GM21515 (cell line): ENCODE measurements around the gene FAM124B.
"Not testable (repeated sequence)": the region's sequence is repeated elsewhere in the genome, so short reads cannot be mapped to it uniquely, and the experiment has no call there.

Experiments used
- ATAC-seq: cut with Tn5 transposase; IDR thresholded peaks from one replicate; pipeline ENCODE4 v1.9.1; 2021; ENCODE audit not compliant: unreplicated experiment

FAM124B gene

GRCh38 chr2:224413381-224413780 is 11.5 kb upstream of the FAM124B start:
- no peak for ATAC-seq

- ATAC-seq = no peak
Measured at GRCh38 chr2:224412141-224413015, 10.5 kb upstream of the FAM124B start.

- ATAC-seq = no peak
Measured at GRCh38 chr2:224410946-224411561, 9.1 kb upstream of the FAM124B start.

DNA sequence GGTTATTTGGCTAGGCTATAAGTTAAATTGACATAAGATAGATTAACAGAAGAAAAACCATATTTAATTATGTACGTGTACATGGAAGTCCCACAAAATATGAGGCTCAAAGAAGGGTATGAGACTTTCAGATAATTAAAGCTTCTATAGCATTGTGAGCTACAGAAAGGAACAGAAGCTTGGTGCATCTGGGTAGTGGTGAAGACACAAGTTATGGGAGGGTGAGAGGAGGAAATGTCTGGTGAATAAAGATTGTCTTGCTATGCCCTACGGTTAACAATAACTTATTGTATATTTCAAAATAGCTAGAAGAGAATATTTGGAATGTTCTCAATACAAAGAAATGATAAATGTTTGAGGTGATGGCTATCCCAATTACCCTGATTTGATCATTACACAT is 6.8 kb upstream of the FAM124B start:
- ATAC-seq = no peak

DNA sequence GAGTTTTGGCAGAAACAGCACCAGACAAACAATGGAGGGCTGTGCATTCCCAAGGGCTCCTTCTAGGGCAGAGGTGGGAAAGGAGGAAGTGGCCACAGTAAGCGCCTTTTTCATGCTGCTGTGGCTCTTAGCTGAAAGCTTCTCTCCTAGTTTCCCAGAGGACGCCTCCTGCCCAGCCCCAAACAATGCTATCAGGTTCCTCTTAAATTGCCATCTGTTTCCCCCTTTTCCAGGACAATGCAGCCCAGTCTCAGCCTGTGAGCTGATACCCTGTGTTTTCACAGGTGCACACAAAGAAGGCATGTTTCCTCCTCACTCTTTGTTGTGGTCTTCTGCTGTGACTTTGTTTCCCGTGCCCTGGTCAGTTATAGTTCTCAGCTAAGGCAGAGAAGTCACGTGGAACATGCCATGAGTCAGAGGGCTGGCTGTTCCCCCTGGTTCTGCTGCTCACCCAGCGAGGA is 5.4 kb upstream of the FAM124B start:
- no peak for ATAC-seq

DNA sequence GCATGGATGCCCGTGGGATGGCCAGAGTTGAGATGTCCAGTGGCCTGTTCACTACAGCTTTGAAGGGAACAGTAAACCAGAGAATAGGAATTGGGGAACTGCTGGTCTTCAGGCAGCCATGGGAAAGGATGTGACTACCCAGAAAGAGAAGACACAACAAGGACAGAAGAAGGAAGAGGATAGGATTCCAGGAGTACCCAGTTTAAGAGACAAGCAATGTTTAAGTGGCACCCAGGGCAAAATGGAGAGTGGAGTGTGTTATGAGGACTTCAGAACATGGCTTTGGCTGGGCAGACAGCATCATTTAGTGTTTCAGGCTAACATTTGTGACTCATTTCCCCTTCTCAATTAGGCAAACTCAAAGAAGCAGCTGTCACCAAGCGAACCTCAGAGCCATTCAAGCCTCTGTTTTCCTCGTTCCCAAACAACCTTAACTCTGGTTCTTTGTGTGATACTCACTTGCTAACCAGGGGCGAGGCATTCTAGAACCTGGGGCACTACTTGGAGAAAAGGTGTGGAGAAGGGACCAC is 4.0 kb upstream of the FAM124B start:
- ATAC-seq = no peak

- ATAC-seq = no peak
Measured at GRCh38 chr2:224405412-224405811, 3.5 kb upstream of the FAM124B start.

GRCh38 chr2:224404796-224405195 is 2.9 kb upstream of the FAM124B start:
- ATAC-seq = no peak

DNA sequence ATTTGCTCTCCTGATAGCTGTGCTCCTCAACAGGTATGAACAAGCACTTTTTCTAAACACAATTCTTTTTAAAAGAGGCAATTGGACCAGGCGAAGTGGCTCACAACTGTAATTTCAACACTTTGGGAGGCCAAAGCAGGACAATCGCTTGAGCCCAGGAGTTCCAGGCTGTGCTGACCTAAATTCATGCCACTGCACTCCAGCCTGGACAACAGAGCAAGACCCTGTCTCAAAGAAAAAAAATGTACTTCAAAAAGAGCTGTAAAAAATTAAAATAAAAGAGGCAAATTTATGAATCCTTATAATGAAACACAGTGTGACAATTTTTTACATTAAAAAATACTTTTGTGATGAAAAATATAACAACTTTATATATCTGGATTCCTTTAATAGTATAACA is 1.8 kb upstream of the FAM124B start:
- ATAC-seq = no peak

DNA sequence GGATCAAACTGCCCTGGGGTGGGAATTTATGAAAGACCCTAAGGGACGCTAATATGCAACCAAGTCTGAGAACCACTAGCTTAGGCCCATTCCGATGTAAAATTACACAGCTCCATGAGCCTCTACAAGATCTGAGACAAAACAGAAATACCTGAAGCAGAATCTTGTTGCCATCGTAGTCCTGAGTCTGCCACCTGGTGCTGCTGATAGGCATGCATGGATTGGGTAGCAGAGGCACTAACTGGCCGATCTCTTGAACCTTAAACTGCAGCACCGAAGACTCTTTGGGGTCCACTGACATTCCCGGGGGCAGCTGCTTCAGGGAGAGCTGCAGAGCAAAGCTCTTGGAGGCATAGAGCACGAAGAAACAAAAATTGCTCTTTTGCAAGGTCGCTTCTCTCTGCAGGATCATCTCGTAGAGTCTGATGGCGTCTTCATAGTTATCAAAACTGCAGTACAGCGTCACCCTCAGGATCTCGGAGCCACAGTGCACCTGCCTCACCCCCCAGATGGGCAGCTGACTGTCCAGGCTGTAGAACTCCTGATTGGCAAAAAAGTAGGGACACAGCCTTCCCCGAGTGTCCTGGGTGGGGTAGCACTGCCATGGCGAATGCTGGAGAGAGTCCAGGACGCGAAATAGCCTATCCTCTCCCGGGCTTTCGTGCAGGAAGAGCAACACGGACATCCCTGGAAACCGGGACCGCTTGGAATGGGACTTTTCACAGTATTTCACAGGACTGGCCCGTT is 848 bp downstream of the FAM124B start:
- no peak for ATAC-seq

GRCh38 chr2:224400174-224400810 is 1.6 kb downstream of the FAM124B start:
- no peak for ATAC-seq

GRCh38 chr2:224398289-224398688 is 3.6 kb downstream of the FAM124B start:
- no peak for ATAC-seq

DNA sequence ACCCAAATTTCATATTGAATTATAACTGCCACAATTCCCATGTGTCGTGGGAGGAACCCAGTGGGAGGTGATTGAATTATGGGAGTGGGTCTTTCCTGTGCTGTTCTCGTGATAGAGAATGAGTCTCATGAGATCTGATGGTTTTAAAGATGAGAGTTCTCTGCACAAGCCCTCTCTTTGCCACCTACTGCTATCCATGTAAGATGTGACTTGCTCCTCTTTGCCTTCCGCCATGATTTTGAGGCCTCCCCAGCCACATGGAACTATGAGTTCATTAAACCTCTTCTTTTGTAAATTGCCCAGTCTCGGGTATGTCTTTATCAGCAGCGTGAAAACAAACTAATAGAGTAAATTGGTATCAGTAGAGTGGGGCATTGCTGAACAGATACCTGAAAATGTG is 4.8 kb downstream of the FAM124B start:
- ATAC-seq = not testable (repeated sequence)

DNA sequence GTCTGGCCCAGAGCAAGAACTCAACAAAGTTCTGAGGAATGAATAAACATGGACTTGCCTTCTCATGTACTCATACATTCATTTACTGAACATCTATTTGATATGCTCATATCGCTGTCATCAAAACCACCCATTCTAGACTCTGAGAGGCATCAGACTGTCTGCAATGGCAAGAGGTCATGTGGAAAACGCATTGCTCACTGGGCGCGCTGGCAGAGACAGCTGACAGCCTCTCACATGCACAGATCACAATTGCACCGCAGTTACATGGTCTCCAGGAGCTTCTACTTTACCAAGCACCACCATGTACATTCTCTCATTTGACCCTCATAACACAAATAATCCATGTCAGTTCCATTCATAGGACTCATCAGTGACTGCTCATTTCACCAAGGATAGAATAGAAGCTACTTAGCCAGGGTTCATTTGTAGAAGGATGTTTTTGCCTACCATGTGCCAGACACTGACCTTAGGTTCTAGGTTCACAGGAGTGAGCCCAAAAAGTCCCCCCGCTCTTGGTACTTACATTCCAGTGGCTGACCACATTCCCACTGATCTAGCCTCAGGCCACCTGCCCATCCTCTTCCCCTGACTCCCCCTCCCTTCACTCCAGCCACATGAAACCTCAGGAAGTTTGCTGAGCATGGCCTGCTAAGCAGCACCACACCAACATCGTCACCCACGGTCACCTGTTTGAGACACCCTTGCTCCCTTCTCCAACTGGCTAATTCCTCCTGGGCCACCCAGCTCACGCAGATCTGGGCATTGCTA is 6.1 kb downstream of the FAM124B start:
- no peak for ATAC-seq

GRCh38 chr2:224393157-224393872 is 8.6 kb downstream of the FAM124B start:
- no peak for ATAC-seq

GRCh38 chr2:224392545-224392944 is 9.4 kb downstream of the FAM124B start:
- ATAC-seq = no peak

DNA sequence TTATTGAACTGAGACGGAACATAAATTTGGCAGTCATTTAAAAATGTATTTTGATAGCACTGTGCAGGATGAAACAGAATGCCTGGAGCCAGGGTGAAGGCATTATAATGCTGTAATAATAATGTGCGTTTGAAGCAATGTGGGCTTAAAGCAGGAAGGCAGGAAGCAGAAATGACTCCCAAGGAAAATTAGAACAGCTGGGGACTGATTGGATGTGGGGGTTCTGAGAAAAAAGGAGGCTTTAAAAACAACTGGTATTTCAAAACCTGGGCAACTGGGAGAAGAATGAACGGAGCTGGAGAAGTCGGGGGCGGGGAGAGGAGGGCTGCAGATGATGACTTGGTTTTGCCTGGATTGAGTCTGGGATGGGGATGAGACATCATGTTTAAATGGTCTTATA is 12.6 kb downstream of the FAM124B start:
- no peak for ATAC-seq

- ATAC-seq = no peak
Measured at GRCh38 chr2:224386876-224387275, 15.0 kb downstream of the FAM124B start.

DNA sequence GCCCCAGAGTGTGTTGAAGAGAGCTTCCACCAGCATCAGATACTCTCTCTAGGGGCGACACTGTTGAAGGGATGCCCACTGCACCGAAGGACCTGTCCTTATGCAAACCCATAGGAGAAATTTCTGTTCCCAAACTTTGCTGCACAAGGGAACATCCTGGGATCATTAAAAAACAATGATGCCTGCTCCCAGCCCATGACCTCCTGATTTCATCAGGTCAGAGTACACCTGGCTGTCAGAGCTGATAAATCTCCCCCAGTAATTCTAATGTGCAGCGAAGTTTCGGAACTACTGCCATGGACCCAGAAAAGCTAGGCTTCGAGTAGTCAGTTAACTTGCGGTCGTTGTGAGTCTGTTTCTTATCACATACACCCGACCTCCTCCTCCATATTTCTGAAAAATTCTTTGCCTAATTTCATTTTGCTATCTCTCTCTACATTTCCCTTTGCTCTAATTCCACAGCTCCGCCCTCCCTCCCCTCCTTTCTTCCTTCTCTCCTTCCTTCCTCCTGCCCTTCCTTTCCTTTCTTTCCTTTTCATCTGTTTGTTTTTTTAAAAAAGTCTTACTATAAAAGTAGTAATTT is 18.8 kb downstream of the FAM124B start:
- no peak for ATAC-seq
